MV-4-11 (cell line): ENCODE measurements around the gene SYVN1.
"Not testable (repeated sequence)": the region's sequence is repeated elsewhere in the genome, so short reads cannot be mapped to it uniquely, and the experiment has no call there.

Experiments used
- DNase-seq: peaks from one replicate; lab custom pipeline; 2025; lab: John Stamatoyannopoulos, UW

The SYVN1 gene

GRCh38 chr11:65127473-65128181 is 6.7 kb downstream of the SYVN1 start:
- no peak for DNase-seq

- no peak for DNase-seq
These were observed 7.6 kb downstream of the SYVN1 start for GRCh38 chr11:65126624-65127274.

GRCh38 chr11:65125197-65126056 is 8.9 kb downstream of the SYVN1 start:
- no peak for DNase-seq

- DNase-seq: no peak
These were observed 9.7 kb downstream of the SYVN1 start for GRCh38 chr11:65124480-65125196.

- DNase-seq: peak; percentile 98
These were observed 12.2 kb downstream of the SYVN1 start, which contains the start of the genes FAU and MRPL49 for GRCh38 chr11:65121865-65122696. TSS of gene FAU (minus strand) at chr11:65122134. CDS start at chr11:65121813, 321 bp downstream. TSS of gene MRPL49 (plus strand) at chr11:65122321. CDS start at chr11:65122347, 26 bp downstream.

GRCh38 chr11:65121447-65121864 is 12.9 kb downstream of the SYVN1 start:
- peak; percentile 5 for DNase-seq

GRCh38 chr11:65120831-65121230 is 13.5 kb downstream of the SYVN1 start:
- DNase-seq: no peak

GRCh38 chr11:65119670-65119995 is 14.7 kb downstream of the SYVN1 start:
- no peak for DNase-seq

- not testable (repeated sequence) for DNase-seq
These were observed 15.2 kb downstream of the SYVN1 start for GRCh38 chr11:65118891-65119669.

- no peak for DNase-seq
These were observed 16.1 kb downstream of the SYVN1 start for GRCh38 chr11:65118097-65118837.

- DNase-seq: peak; percentile 98
These were observed 16.9 kb downstream of the SYVN1 start, which contains the start of gene ZNHIT2 for GRCh38 chr11:65117206-65118096. TSS of gene ZNHIT2 (minus strand) at chr11:65117701. CDS start at chr11:65117653, 48 bp downstream.

- peak; percentile 5 for DNase-seq
These were observed 17.7 kb downstream of the SYVN1 start for GRCh38 chr11:65116370-65117205.

GRCh38 chr11:65115361-65116082 is 18.8 kb downstream of the SYVN1 start:
- DNase-seq: no peak

GRCh38 chr11:65114538-65115171 is 19.7 kb downstream of the SYVN1 start:
- DNase-seq: no peak

- DNase-seq: no peak
These were observed 20.5 kb downstream of the SYVN1 start for GRCh38 chr11:65113839-65114238.

GRCh38 chr11:65113361-65113756 is 21.0 kb downstream of the SYVN1 start:
- DNase-seq: no peak
